ENCODE results near the gene ARHGAP42.

ARHGAP42 gene

DNA sequence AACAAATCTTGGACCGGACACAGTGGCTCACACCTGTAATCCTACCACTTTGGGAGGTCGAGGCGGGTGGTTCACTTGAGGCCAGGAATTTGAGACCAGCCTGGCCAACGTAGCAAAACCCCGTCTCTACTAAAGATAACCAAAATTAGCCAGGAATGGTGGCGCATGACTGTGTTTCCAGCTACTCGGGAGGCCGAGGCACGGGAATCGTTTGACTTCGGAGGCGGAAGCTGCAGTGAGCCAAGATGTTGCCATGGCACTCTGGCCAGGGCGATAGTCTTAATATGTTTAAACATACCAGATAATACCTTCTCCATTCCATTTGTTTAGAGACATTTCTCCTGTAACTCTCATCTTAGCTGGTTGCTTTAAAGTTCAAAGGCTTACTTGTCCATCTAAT lies 218.6 kb downstream of the ARHGAP42 start:
- TF ChIP-seq MYC (IDR thresholded peaks at IDR 0.05; ENCODE audit: low read depth, low read length) (no peak), POLR2A (IDR thresholded peaks at IDR 0.05; ENCODE audit: extremely low read depth, insufficient read length) (no peak)
- TF ChIP-seq, protein P1, sequence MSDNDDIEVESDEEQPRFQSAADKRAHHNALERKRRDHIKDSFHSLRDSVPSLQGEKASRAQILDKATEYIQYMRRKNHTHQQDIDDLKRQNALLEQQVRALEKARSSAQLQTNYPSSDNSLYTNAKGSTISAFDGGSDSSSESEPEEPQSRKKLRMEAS (IDR thresholded peaks at IDR 0.05; ENCODE audit: low read depth, low read length) = no peak
- TF ChIP-seq, protein P2, sequence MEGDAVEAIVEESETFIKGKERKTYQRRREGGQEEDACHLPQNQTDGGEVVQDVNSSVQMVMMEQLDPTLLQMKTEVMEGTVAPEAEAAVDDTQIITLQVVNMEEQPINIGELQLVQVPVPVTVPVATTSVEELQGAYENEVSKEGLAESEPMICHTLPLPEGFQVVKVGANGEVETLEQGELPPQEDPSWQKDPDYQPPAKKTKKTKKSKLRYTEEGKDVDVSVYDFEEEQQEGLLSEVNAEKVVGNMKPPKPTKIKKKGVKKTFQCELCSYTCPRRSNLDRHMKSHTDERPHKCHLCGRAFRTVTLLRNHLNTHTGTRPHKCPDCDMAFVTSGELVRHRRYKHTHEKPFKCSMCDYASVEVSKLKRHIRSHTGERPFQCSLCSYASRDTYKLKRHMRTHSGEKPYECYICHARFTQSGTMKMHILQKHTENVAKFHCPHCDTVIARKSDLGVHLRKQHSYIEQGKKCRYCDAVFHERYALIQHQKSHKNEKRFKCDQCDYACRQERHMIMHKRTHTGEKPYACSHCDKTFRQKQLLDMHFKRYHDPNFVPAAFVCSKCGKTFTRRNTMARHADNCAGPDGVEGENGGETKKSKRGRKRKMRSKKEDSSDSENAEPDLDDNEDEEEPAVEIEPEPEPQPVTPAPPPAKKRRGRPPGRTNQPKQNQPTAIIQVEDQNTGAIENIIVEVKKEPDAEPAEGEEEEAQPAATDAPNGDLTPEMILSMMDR (IDR thresholded peaks at IDR 0.05; ENCODE audit: low read depth, low read length) = no peak
- no peak overlapping the region for H3K4me3 ChIP-seq (ENCODE audit: low read depth, low read length)
- no peak for DNase-seq (ENCODE audit: low read depth)

DNA sequence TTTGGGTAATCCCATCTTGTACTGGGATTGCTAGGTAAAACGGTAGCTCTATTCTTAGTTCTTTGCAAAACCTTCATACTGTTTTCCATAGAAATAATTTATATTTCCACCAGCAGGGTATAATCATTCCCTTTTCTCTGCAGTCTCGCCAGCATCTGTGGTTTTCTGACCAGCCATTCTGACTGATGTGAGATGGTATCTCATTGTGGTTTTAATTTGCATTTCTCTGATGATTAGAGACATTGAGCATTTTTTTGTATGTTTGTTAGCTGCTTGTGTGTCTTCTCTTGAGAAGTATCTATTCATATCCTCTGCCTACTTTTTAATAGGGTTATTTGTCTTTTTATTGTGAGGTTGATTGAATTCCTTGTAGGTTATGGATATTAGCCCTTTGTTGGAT lies 221.7 kb downstream of the ARHGAP42 start:
- TF ChIP-seq, protein P2 (IDR thresholded peaks at IDR 0.05; ENCODE audit: low read depth, low read length) = no peak
- TF ChIP-seq POLR2A (IDR thresholded peaks at IDR 0.05; ENCODE audit: extremely low read depth, insufficient read length) (no peak), MYC (IDR thresholded peaks at IDR 0.05; ENCODE audit: low read depth, low read length) (no peak)
- TF ChIP-seq, protein P1 (IDR thresholded peaks at IDR 0.05; ENCODE audit: low read depth, low read length) = no peak
- H3K4me3 ChIP-seq (ENCODE audit: low read depth, low read length) = no peak overlapping the region
- no peak for DNase-seq (ENCODE audit: low read depth)

DNA sequence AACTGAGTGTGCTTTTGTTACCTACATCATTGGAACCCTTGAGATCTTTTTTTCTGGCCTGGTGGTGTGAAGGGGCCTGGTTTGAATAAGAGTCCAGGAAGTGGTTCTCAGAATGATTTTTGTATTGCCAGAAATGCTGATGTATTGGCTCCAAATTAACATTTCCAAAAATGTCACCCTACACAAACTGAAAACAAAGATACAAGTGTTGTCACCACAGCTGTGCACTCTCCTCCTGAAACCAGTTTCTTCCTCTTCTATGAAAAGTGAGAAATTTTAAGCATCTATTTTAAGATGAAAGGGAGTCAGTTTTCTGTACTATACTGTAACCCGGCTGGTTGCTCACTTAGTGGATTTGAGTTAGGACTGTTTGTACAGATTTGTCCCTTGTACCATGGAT lies 223.7 kb downstream of the ARHGAP42 start:
- no peak for DNase-seq (ENCODE audit: low read depth)
- no peak overlapping the region for H3K4me3 ChIP-seq (ENCODE audit: low read depth, low read length)
- TF ChIP-seq, protein P1 (IDR thresholded peaks at IDR 0.05; ENCODE audit: low read depth, low read length) = no peak
- TF ChIP-seq POLR2A (IDR thresholded peaks at IDR 0.05; ENCODE audit: extremely low read depth, insufficient read length) = no peak
- no peak for TF ChIP-seq MYC (IDR thresholded peaks at IDR 0.05; ENCODE audit: low read depth, low read length)
- TF ChIP-seq, protein P2 (IDR thresholded peaks at IDR 0.05; ENCODE audit: low read depth, low read length) = no peak

DNA sequence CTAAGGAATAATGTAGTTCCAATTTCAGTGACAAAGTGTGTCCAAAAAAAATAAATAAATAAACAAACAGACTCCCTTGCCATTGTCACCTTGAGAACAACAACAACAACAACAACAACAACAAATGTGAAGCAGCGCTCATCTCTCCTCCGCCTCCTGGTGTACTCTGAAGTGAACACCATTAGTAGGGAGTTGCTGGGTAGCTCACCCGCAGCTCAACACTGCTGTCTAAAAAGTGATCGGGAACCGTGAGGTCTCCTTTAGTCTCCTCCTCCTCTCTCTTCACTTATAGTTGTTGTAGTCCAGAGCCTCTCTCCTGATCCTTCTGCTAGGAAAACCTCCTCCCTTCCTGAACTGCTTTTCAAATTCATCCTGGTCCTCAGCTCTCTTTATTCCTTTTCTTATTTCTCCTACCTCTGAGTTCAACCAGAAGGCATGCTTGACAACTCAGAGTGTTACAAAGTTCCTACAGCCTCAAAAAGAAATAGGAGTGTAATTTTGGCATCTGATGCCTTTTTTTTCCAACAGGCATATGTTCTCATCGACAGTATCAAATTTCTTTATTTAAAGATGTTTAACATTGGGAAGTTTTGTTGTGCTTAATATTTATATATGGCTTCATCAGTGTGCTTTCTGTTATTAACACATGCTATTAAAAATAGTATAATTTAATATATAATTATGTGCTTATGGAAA lies 227.5 kb downstream of the ARHGAP42 start:
- no peak for DNase-seq (ENCODE audit: low read depth)
- no peak overlapping the region for H3K4me3 ChIP-seq (ENCODE audit: low read depth, low read length)
- no peak for TF ChIP-seq MYC (IDR thresholded peaks at IDR 0.05; ENCODE audit: low read depth, low read length)
- TF ChIP-seq POLR2A (IDR thresholded peaks at IDR 0.05; ENCODE audit: extremely low read depth, insufficient read length) = no peak
- TF ChIP-seq, protein P1 (IDR thresholded peaks at IDR 0.05; ENCODE audit: low read depth, low read length) = no peak
- TF ChIP-seq, protein P2 (IDR thresholded peaks at IDR 0.05; ENCODE audit: low read depth, low read length) = no peak

DNA sequence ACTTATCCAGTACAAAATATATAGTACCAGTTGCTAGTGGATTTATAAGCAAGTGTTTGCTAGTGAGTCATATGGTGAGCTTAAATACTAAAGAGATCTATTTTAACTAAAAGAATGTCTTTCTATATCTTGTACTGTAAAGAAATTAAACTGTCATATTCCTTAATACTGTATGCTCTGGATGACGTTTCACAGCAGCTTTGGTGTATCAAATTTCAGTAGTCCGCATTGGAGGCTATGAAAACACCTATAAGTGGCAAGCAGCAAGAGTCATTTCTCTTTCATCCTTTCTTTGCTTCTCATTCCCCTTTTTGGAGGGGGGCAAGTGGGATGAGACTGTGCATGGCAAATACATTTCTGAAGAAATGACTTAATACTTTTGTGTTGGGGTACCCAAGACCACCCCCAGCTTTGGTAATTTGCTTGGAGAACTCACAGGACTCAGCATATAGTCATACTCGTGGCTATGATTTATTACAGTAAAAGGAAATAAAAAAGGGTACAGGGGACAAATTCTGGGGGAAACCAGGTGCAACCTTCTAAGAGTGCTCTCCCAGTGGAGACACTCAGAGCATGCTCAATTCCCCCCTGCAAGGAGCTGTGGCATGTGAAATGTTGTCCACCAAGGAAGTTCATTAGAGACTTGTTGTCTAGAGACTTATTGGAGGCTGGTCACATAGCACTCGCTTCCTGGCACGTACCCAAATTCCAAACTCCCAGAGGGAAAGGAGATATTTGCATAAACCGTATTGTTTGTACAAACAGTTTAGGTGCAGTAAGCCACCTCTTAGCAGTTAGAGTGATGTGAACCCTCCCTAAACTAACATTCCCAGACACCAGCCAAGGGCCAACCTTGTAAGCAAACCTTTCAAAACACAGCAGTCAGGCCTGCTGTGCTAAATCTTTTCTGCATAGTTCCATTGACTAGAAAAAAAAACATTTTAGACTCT lies 231.7 kb downstream of the ARHGAP42 start:
- no peak overlapping the region for H3K4me3 ChIP-seq (ENCODE audit: low read depth, low read length)
- TF ChIP-seq, protein P2 (IDR thresholded peaks at IDR 0.05; ENCODE audit: low read depth, low read length) = no peak
- TF ChIP-seq POLR2A (IDR thresholded peaks at IDR 0.05; ENCODE audit: extremely low read depth, insufficient read length) = no peak
- TF ChIP-seq, protein P1 (IDR thresholded peaks at IDR 0.05; ENCODE audit: low read depth, low read length) = no peak
- DNase-seq (ENCODE audit: low read depth) = no peak
